Measurements from ENCODE around the gene GFOD1.
A peak's percentile ranks its signal among the peaks of the same experiment; 100 is the strongest.

DNA sequence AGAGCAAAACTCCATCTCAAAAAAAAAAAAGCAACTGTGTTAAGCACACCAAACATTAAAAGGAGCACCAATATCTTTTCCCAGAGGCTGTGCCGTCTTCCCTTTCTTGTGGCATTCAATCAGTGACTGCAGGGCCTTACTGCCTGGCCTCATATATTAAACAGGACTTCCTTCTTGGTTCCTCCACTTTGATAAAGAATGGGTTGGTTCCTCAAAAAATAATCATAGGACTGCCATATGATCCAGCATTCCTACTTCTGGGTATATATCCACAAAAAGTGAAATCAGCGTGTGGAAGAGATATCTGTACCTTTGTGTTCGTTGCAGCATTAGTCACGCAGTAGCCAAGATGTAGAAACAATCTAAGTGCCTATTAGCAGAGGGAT, 40.3 kb upstream of the GFOD1 start:
- TF ChIP-seq, protein P1, sequence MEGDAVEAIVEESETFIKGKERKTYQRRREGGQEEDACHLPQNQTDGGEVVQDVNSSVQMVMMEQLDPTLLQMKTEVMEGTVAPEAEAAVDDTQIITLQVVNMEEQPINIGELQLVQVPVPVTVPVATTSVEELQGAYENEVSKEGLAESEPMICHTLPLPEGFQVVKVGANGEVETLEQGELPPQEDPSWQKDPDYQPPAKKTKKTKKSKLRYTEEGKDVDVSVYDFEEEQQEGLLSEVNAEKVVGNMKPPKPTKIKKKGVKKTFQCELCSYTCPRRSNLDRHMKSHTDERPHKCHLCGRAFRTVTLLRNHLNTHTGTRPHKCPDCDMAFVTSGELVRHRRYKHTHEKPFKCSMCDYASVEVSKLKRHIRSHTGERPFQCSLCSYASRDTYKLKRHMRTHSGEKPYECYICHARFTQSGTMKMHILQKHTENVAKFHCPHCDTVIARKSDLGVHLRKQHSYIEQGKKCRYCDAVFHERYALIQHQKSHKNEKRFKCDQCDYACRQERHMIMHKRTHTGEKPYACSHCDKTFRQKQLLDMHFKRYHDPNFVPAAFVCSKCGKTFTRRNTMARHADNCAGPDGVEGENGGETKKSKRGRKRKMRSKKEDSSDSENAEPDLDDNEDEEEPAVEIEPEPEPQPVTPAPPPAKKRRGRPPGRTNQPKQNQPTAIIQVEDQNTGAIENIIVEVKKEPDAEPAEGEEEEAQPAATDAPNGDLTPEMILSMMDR (IDR thresholded peaks at IDR 0.05): no peak
- TF ChIP-seq POLR2A (IDR thresholded peaks at IDR 0.05): peak in 1 of 2 donors; percentile 14

Data from sigmoid colon (tissue), 3 donors.